KOPT-K1 (cell line): ENCODE measurements around the gene SYCE1.

Source experiments
- H3K27ac ChIP-seq: fragments of 200-600 bp; sonication (generic); 2 replicates; pipeline ENCODE4 v1.5.1; 2016; ENCODE audit warnings: antibody characterized with exemption, mild to moderate bottlenecking, low read depth, low read length; ENCODE audit not compliant: poor library complexity, severe bottlenecking
- H3K36me3 ChIP-seq: fragments of 200-600 bp; sonication (generic); 2 replicates; pipeline ENCODE4 v1.5.1; 2017; ENCODE audit warnings: antibody characterized with exemption, mild to moderate bottlenecking, low read length, moderate library complexity; ENCODE audit not compliant: insufficient read depth
- H3K9me3 ChIP-seq: fragments of 200-600 bp; sonication (generic); 2 replicates; pipeline ENCODE4 v1.5.1; 2017; ENCODE audit warnings: antibody characterized with exemption, low read length, mild to moderate bottlenecking; ENCODE audit not compliant: insufficient read depth, poor library complexity, severe bottlenecking

The SYCE1 gene

DNA sequence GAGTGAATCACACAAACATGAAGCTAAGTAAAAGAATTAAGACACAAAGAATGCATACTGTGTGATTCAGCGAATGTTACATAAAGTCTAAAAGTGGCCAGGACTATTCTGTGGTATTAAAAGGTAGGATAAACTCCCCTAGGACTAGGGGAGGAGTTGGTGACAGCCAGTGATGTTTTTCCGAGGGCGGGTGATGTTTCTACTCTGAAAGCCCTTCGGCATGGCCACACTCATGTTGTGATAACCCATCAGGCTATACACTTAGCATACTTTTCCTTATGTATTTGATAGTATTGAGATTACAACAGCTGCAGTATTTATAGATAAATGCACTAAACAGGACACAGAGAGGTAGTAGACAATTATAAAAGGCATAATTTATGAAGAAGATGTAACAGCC, 54.0 kb downstream of the SYCE1 start:
- Histone ChIP-seq H3K27ac (no peak overlapping the region), H3K36me3 (no peaks in the 10 kb centered on the region; the same call in 1 of the 2 replicates), H3K9me3 (peaks cover 17% of the 10 kb centered on the region)

DNA sequence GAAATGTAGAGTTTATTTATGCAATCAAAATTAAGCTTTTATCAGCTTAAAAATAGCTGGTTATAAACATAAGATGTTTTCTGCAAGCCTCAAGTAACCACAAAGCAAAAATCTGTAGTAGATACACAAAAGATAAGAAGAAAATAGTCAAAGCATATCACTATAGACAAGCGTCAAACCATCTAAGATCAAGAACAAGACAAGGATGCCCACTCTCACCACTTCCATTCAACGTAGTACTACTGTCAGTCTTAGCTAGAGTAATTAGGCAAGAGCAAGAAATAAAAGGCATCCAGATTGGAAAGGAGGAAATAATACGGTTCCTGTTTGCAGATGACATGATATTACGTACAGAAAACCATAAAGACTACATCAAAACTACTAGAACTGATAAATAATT, 55.7 kb downstream of the SYCE1 start:
- Histone ChIP-seq H3K27ac (no peak overlapping the region), H3K36me3 (no peaks in the 10 kb centered on the region; the same call in 1 of the 2 replicates), H3K9me3 (peaks cover 17% of the 10 kb centered on the region)
